ENCODE measurements around the gene CNTNAP5. TPM values are rescaled to one million over a fixed set of nuclear protein-coding genes. Genes with fewer than 3 reads are reported as not detected.

Gene CNTNAP5
- total and polyA plus RNA-seq, 2 of the 8 experiments (the other 6 are each of a cell fraction or from before 2014, with no cell fraction given): 0.11 to 0.76 TPM

DNA sequence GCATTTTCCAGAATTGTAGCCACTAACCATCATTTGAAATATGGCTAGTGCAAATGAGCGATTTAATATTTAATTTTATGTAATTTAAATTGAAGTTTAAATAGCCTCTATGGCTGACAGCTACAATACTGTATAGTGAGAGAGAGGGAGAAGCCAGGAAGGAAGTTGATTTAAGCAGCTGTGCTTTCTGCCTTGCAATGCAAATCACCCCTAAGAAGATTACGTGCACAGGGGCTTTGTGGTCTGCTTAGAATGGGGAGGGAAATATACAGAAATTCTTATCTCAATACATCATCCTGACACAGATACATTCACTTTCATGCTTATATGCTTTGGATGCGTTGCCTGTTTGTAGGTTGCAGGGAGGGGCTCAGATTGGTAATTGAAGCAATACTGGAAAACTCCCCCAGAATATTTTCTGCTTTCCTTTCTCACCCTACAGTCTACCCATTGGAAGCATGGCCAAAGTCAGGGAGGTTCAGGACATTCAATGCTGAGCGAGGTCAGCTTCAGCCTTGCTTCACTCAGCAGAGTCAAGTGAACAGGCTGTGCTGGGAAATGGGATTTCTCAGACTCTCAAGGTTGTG lies 674.0 kb downstream of the CNTNAP5 start (continued):
- no peak for TF ChIP-seq SP2 (IDR thresholded peaks at IDR 0.05; ENCODE audit: low read length)
- no peak for TF ChIP-seq RNF2 (IDR thresholded peaks at IDR 0.05; ENCODE audit: borderline replicate concordance, low read depth, low read length, missing control alignments, poor library complexity, severe bottlenecking)
- no peak for TF ChIP-seq ZNF274 (IDR thresholded peaks at IDR 0.05; ENCODE audit: borderline replicate concordance, extremely low read depth, low read length)
- TF ChIP-seq, protein P1, sequence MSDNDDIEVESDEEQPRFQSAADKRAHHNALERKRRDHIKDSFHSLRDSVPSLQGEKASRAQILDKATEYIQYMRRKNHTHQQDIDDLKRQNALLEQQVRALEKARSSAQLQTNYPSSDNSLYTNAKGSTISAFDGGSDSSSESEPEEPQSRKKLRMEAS (IDR thresholded peaks at IDR 0.05): no peak

Measured in H1 (cell line).